B cell (primary cell): ENCODE results near the gene TPD52L3. TPM values are rescaled to one million over a fixed set of nuclear protein-coding genes. Genes with fewer than 3 reads are reported as not detected.

Experiments
- ATAC-seq: fragments of 200-7000 bp; cut with Tn5 transposase; one replicate; pipeline ENCODE4 v1.10.0; 2021; ENCODE audit warnings: low read depth, mild to moderate bottlenecking, moderate number of reproducible peaks, moderate library complexity
- CTCF ChIA-PET: fragments of 350-600 bp; sonication (Branson Sonifier 250); formaldehyde crosslinking; loops from one replicate; lab custom pipeline; 2021; ENCODE audit warnings: antibody characterized with exemption, inconsistent platforms; lab: Charles Lee
- POLR2A ChIA-PET: fragments of 350-600 bp; sonication (Branson Sonifier 250); formaldehyde crosslinking; loops from one replicate; lab custom pipeline; 2021; ENCODE audit warnings: antibody characterized with exemption; lab: Charles Lee
- DNase-seq: peaks from one replicate; pipeline ENCODE4 v3.0.0; 2013
- H2AFZ ChIP-seq: 2 replicates; pipeline ENCODE4 v1.6.1; 2012; ENCODE audit warnings: mild to moderate bottlenecking, low read depth, low read length; ENCODE audit not compliant: insufficient read depth, poor library complexity, severe bottlenecking
- H3K27ac ChIP-seq, 2 donors: 1 replicate in 1 of 2; 2 replicates in 1 of 2; pipeline ENCODE4 v1.5.1; 2012 to 2013; ENCODE audit warnings: low read length in 2 of 2, mild to moderate bottlenecking in 2 of 2, moderate library complexity in 1 of 2
- H3K27me3 ChIP-seq, 4 experiments: fragments of 200-600 bp in 1 of 4; sonication (generic) in 1 of 4; replicated peaks in 1 of 4; 1 replicate in 2 of 4; 2 replicates in 2 of 4; pipeline versions ENCODE4 v1.6.1 to v1.7.0; 2013 to 2016; ENCODE audit warnings: low read length in 3 of 4, mild to moderate bottlenecking in 2 of 4, mixed read lengths in 1 of 4, moderate library complexity in 1 of 4; ENCODE audit not compliant: insufficient read depth in 4 of 4, control insufficient read depth in 3 of 4; ENCODE audit errors: control extremely low read depth in 1 of 4
- H3K36me3 ChIP-seq, 2 experiments: replicated peaks in 1 of 2; 1 replicate in 1 of 2; 2 replicates in 1 of 2; pipeline versions ENCODE4 v1.6.1 to v1.7.1; 2013; ENCODE audit warnings: low read length in 1 of 2; ENCODE audit not compliant: insufficient read depth in 2 of 2, control insufficient read depth in 1 of 2; ENCODE audit errors: control extremely low read depth in 1 of 2, extremely low read depth in 1 of 2
- H3K4me1 ChIP-seq, 2 donors: fragments of 200-600 bp in 1 of 2; sonication (generic) in 1 of 2; 1 replicate in 1 of 2; 2 replicates in 1 of 2; pipeline versions ENCODE4 v1.5.1 to v1.6.1; 2013 to 2017; ENCODE audit warnings: low read length in 2 of 2; ENCODE audit not compliant: control insufficient read depth in 2 of 2, insufficient read depth in 2 of 2
- H3K4me2 ChIP-seq: replicated peaks from 2 replicates; pipeline ENCODE3; 2012; ENCODE audit warnings: mild to moderate bottlenecking, low read depth, low read length; ENCODE audit not compliant: poor library complexity, severe bottlenecking
- H3K4me3 ChIP-seq, 5 experiments: fragments of 200-600 bp in 1 of 5; sonication (generic) in 1 of 5; 1 replicate in 3 of 5; 2 replicates in 2 of 5; pipeline versions ENCODE4 v1.5.1 to v1.7.0; 2011 to 2016; ENCODE audit warnings: low read length in 4 of 5, mild to moderate bottlenecking in 4 of 5, low read depth in 2 of 5, control low read depth in 1 of 5, moderate library complexity in 1 of 5; ENCODE audit not compliant: insufficient read depth in 1 of 5; ENCODE audit errors: control extremely low read depth in 1 of 5, extremely low read depth in 1 of 5
- H3K79me2 ChIP-seq: fragments of 200-600 bp; sonication (generic); one replicate; pipeline ENCODE4 v1.6.0; 2016; ENCODE audit warnings: low read length; ENCODE audit not compliant: control insufficient read depth, insufficient read depth
- H3K9ac ChIP-seq: fragments of 200-600 bp; sonication (generic); 2 replicates; pipeline ENCODE4 v1.6.1; 2017; ENCODE audit warnings: mild to moderate bottlenecking, low read length, moderate library complexity
- H3K9me3 ChIP-seq, 3 donors: one replicate each; pipeline versions ENCODE4 v1.6.1 to v1.7.1; 2013; ENCODE audit warnings: low read length in 2 of 3; ENCODE audit not compliant: control insufficient read depth in 2 of 3, insufficient read depth in 1 of 3; ENCODE audit errors: control extremely low read depth in 1 of 3
- H4K20me1 ChIP-seq: 2 replicates; pipeline ENCODE4 v1.6.0; 2012; ENCODE audit warnings: mild to moderate bottlenecking, low read length; ENCODE audit not compliant: insufficient read depth, control insufficient read depth, poor library complexity, severe bottlenecking
- H3K27ac Mint-ChIP-seq: one replicate; pipeline ENCODE4 v1.8.0; 2021; ENCODE audit warnings: mixed read lengths
- H3K27me3 Mint-ChIP-seq: one replicate; pipeline ENCODE4 v1.8.0; 2021; ENCODE audit warnings: mixed read lengths
- H3K4me1 Mint-ChIP-seq: one replicate; pipeline ENCODE4 v1.8.0; 2021; ENCODE audit warnings: mixed read lengths
- H3K4me3 Mint-ChIP-seq: one replicate; pipeline ENCODE4 v1.8.0; 2021; ENCODE audit warnings: mixed read lengths
- H3K9me3 Mint-ChIP-seq: one replicate; pipeline ENCODE4 v1.8.0; 2022; ENCODE audit warnings: mixed read lengths; ENCODE audit not compliant: insufficient read depth
- CTCF ChIP-seq: fragments of 200-600 bp; IDR thresholded peaks from one replicate; pipeline ENCODE4 v1.8.0; 2022; ENCODE audit warnings: antibody characterized with exemption, mild to moderate bottlenecking
- EZH2 ChIP-seq: IDR thresholded peaks from 2 replicates; pipeline ENCODE4 v1.6.1; 2012; ENCODE audit warnings: borderline replicate concordance, low read depth, mild to moderate bottlenecking, moderate library complexity, low read length; ENCODE audit not compliant: insufficient read depth, poor library complexity, severe bottlenecking
- WGBS: methylation state at CpG from one replicate; pipeline ENCODE4 v1.1.5; 2013; ENCODE audit warnings: missing lambda C conversion rate; ENCODE audit not compliant: insufficient coverage; 5-methylcytosine and 5-hydroxymethylcytosine counted together
- intact Hi-C: fragments of 100-400 bp; cut with micrococcal nuclease; formaldehyde crosslinking; loops from one replicate; pipeline ENCODE4 v1.10.0; 2022
- polyA plus RNA-seq: library from polyadenylated mRNA; depleted of rRNA; stranded (reverse); fragments of >200 nt; gene quantifications from 2 replicates; pipeline ENCODE4 v1.2.3, GENCODE V29; 2012
- total RNA-seq, 2 donors: library from RNA; stranded (reverse); fragments of 120-200 nt in 1 of 2; gene quantifications; 1 replicate in 1 of 2; 2 replicates in 1 of 2; pipeline versions ENCODE4 v1.2.3 to v1.2.4, GENCODE V29; 2013 to 2022

TPD52L3 gene
- total and polyA plus RNA-seq, 2 donors (not counting 1 experiment from before 2014, with no cell fraction given): not detected

- Histone ChIP-seq H2AFZ (no peak overlapping the region), H3K4me1 (peaks cover 0 to 4% of the 10 kb centered on the region in 2 donors), H3K4me3 (no peak overlapping the region), H4K20me1 (no peaks in the 10 kb centered on the region), H3K9me3 (no peaks in the 10 kb centered on the region), H3K27ac (no peak overlapping the region), H3K36me3 (no peaks in the 10 kb centered on the region), H3K9ac (no peak overlapping the region), H3K4me2 (no peak overlapping the region), H3K27me3 (peaks cover 0 to 5% (median 0%) of the 10 kb centered on the region in 4 experiments), H3K79me2 (peaks cover 6% of the 10 kb centered on the region)
- Mint-ChIP-seq H3K4me3 (no peak overlapping the region), H3K4me1 (peaks cover 6% of the 10 kb centered on the region), H3K27ac (no peak overlapping the region), H3K9me3 (no peaks in the 10 kb centered on the region), H3K27me3 (peaks cover 11% of the 10 kb centered on the region)
- no CpG with 5 or more reads among the region's 3 CpGs for WGBS
- ATAC-seq (peak; percentile 89), DNase-seq (peak; percentile 76)
- ChIA-PET POLR2A (interaction anchor here (1.0 kb wide), 1 partner anchor 59 kb away, joined by 3 read pairs; the partner anchor contains the start of gene UHRF2), CTCF (interaction anchor here (0.8 to 7.8 kb wide), 19 partner anchors 9 to 468 kb away, joined by 3 to 164 read pairs (median 4); partner anchors contain the start of gene UHRF2)
- intact Hi-C loops: loop anchor here (1.0 to 2.0 kb wide), 3 partner anchors 59 to 214 kb away; partner anchors contain the start of gene UHRF2
- no peak for TF ChIP-seq EZH2
- TF ChIP-seq CTCF: peak; percentile 91
Measured at GRCh38 chr9:6354072-6354686, 26.0 kb downstream of the TPD52L3 start.

DNA sequence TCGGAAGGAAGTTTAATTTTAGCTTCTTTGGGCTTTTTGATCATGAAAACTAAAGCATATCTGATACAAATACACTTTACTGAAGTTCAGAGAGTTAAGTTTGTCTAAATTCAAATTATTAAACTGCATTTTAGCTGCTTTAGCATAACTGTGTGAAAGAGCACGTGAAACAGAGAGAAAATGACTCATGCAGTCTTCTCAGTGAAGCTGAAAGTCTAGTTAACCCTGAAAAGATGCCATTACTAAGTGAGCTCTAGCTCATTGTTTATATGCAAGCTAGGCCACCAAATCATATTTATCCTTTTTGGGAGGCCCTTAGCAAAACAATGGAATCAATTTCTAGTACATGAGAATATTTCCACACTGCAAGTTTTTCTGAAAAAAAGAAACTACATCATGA lies 27.6 kb downstream of the TPD52L3 start:
- TF ChIP-seq EZH2 (no peak), CTCF (no peak)
- 50% methylated on average over 1 of the region's 2 CpGs for WGBS
- Histone ChIP-seq H3K79me2 (peaks cover 6% of the 10 kb centered on the region), H3K27me3 (no peaks in the 10 kb centered on the region), H3K4me2 (no peak overlapping the region), H3K9me3 (no peaks in the 10 kb centered on the region), H3K4me1 (peaks cover 0 to 4% of the 10 kb centered on the region in 2 donors), H3K4me3 (no peak overlapping the region), H4K20me1 (no peaks in the 10 kb centered on the region), H3K36me3 (no peaks in the 10 kb centered on the region), H3K27ac (no peak overlapping the region), H2AFZ (no peak overlapping the region), H3K9ac (no peak overlapping the region)
- ATAC-seq (no peak), DNase-seq (no peak)
- CTCF ChIA-PET: interaction anchor here (0.6 to 7.8 kb wide), 22 partner anchors 10 to 817 kb away, joined by 3 to 164 read pairs (median 5); partner anchors contain the start of gene UHRF2
- intact Hi-C loops: loop anchor here (2.0 kb wide), 2 partner anchors 57 to 135 kb away; partner anchors contain the start of gene UHRF2
- no peak overlapping the region for H3K27ac Mint-ChIP-seq
- no peaks in the 10 kb centered on the region for H3K9me3 Mint-ChIP-seq
- H3K4me1 Mint-ChIP-seq: peaks cover 6% of the 10 kb centered on the region
- H3K4me3 Mint-ChIP-seq: no peak overlapping the region
- H3K27me3 Mint-ChIP-seq: peaks cover 8% of the 10 kb centered on the region
- POLR2A ChIA-PET: interaction anchor here (1.2 kb wide), 1 partner anchor 133 kb away, joined by 9 read pairs; no protein-coding TSS in a partner anchor
